Measurements from ENCODE around the gene CDCA7. TPM values are rescaled to one million over a fixed set of nuclear protein-coding genes. Genes with fewer than 3 reads are reported as not detected.

The CDCA7 gene
- polyA plus RNA-seq, 1 donor from 2014 or later = 0.27 TPM

DNA sequence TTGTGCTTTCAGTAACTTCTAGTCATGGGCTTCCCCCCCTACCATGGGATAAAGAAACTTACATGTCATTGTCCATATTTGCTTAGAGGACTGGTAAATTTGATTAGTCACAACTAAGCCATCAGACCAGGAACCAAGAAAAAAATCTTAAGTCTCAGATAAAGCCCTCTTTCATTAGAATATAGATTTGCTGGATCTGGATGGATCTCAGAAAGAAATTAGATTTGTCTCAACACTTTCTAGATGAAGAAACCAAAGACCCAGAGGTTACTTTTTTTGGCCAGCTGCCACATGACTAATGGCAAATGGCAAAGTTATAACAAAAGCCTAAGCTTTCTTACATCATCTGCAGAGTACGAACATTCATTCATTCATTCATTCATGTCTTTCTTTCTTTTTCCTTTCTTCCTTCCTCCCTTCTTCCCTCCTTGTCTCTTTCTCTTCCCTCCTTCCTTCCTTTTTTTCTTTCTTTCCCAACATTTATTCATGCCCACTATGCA is 60.2 kb downstream of the CDCA7 start:
- no peaks in the 10 kb centered on the region for H4K20me1 ChIP-seq (ENCODE audit: insufficient read depth)
- no peaks in the 10 kb centered on the region for H3K36me3 ChIP-seq (ENCODE audit: insufficient read depth, low read length)
- no peak overlapping the region for H3K4me2 ChIP-seq (ENCODE audit: low read length)
- no peak overlapping the region for H3K9ac ChIP-seq (ENCODE audit: low read length)
- H3K79me2 ChIP-seq (replicated peaks; ENCODE audit: insufficient read depth, low read length) = no peaks in the 10 kb centered on the region
- no peaks in the 10 kb centered on the region for H3F3A ChIP-seq (ENCODE audit: insufficient read depth, low read length, poor library complexity, severe bottlenecking)
- no peak overlapping the region for H3K4me3 ChIP-seq (ENCODE audit: low read length)
- no peak overlapping the region for H2AFZ ChIP-seq (ENCODE audit: low read depth, low read length)
- no peaks in the 10 kb centered on the region for H3K9me2 ChIP-seq (ENCODE audit: insufficient read depth, low read length)
- no peaks in the 10 kb centered on the region for H3K9me3 ChIP-seq (ENCODE audit: low read length)
- no peaks in the 10 kb centered on the region for H3K27me3 ChIP-seq (ENCODE audit: insufficient read depth, low read depth, low read length)
- no peak overlapping the region for H3K27ac ChIP-seq (ENCODE audit: low read length)
- TF ChIP-seq, protein P1, sequence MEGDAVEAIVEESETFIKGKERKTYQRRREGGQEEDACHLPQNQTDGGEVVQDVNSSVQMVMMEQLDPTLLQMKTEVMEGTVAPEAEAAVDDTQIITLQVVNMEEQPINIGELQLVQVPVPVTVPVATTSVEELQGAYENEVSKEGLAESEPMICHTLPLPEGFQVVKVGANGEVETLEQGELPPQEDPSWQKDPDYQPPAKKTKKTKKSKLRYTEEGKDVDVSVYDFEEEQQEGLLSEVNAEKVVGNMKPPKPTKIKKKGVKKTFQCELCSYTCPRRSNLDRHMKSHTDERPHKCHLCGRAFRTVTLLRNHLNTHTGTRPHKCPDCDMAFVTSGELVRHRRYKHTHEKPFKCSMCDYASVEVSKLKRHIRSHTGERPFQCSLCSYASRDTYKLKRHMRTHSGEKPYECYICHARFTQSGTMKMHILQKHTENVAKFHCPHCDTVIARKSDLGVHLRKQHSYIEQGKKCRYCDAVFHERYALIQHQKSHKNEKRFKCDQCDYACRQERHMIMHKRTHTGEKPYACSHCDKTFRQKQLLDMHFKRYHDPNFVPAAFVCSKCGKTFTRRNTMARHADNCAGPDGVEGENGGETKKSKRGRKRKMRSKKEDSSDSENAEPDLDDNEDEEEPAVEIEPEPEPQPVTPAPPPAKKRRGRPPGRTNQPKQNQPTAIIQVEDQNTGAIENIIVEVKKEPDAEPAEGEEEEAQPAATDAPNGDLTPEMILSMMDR (IDR thresholded peaks at IDR 0.05; ENCODE audit: poor library complexity, severe bottlenecking) = no peak
- no peak for TF ChIP-seq POLR2AphosphoS5 (IDR thresholded peaks at IDR 0.05)
- TF ChIP-seq REST (IDR thresholded peaks at IDR 0.05; ENCODE audit: borderline replicate concordance) = no peak
- no peak for TF ChIP-seq TAF1 (IDR thresholded peaks at IDR 0.05; ENCODE audit: low read depth)
- TF ChIP-seq SMC3 (conservative IDR thresholded peaks at IDR 0.05; ENCODE audit: poor library complexity) = no peak
- no peak for TF ChIP-seq EZH2 (IDR thresholded peaks at IDR 0.05; ENCODE audit: borderline replicate concordance, insufficient read depth, low read length, poor library complexity, severe bottlenecking)

GRCh38 chr2:173415431-173416381 is 61.0 kb downstream of the CDCA7 start:
- H3K27me3 ChIP-seq (ENCODE audit: insufficient read depth, low read depth, low read length) = no peaks in the 10 kb centered on the region
- no peak overlapping the region for H3K4me2 ChIP-seq (ENCODE audit: low read length)
- no peaks in the 10 kb centered on the region for H3F3A ChIP-seq (ENCODE audit: insufficient read depth, low read length, poor library complexity, severe bottlenecking)
- no peak overlapping the region for H3K4me3 ChIP-seq (ENCODE audit: low read length)
- no peaks in the 10 kb centered on the region for H3K9me2 ChIP-seq (ENCODE audit: insufficient read depth, low read length)
- no peak overlapping the region for H3K9ac ChIP-seq (ENCODE audit: low read length)
- H3K9me3 ChIP-seq (ENCODE audit: low read length) = no peaks in the 10 kb centered on the region
- no peaks in the 10 kb centered on the region for H3K36me3 ChIP-seq (ENCODE audit: insufficient read depth, low read length)
- H4K20me1 ChIP-seq (ENCODE audit: insufficient read depth) = no peaks in the 10 kb centered on the region
- no peaks in the 10 kb centered on the region for H3K79me2 ChIP-seq (replicated peaks; ENCODE audit: insufficient read depth, low read length)
- no peak for TF ChIP-seq MXI1 (conservative IDR thresholded peaks at IDR 0.05; ENCODE audit: poor library complexity, severe bottlenecking)
- no peak for TF ChIP-seq POLR2AphosphoS5 (IDR thresholded peaks at IDR 0.05)
- TF ChIP-seq EZH2 (IDR thresholded peaks at IDR 0.05; ENCODE audit: borderline replicate concordance, insufficient read depth, low read length, poor library complexity, severe bottlenecking) = no peak
- TF ChIP-seq, protein P1 (IDR thresholded peaks at IDR 0.05; ENCODE audit: poor library complexity, severe bottlenecking) = no peak
- no peak for TF ChIP-seq REST (IDR thresholded peaks at IDR 0.05; ENCODE audit: borderline replicate concordance)
- TF ChIP-seq TAF1 (IDR thresholded peaks at IDR 0.05; ENCODE audit: low read depth) = no peak
- no peak for TF ChIP-seq EP300 (conservative IDR thresholded peaks at IDR 0.05; ENCODE audit: poor library complexity, severe bottlenecking)
- TF ChIP-seq RAD21 (conservative IDR thresholded peaks at IDR 0.05) = no peak
- TF ChIP-seq SMC3 (conservative IDR thresholded peaks at IDR 0.05; ENCODE audit: poor library complexity) = no peak
- no peak overlapping the region for H2AFZ ChIP-seq (ENCODE audit: low read depth, low read length)
- H3K27ac ChIP-seq (ENCODE audit: low read length) = no peak overlapping the region
